GM18511 (cell line): Measurements from ENCODE around the gene ASXL2.
"Not testable (repeated sequence)": the region's sequence is repeated elsewhere in the genome, so short reads cannot be mapped to it uniquely, and the experiment has no call there.

Experiments used
- ATAC-seq: cut with Tn5 transposase; IDR thresholded peaks from one replicate; pipeline ENCODE4 v1.9.1; 2021; ENCODE audit warnings: mild to moderate bottlenecking, moderate library complexity; ENCODE audit not compliant: unreplicated experiment

Gene ASXL2

GRCh38 chr2:25838152-25838756 lies 40.0 kb downstream of the ASXL2 start:
- ATAC-seq, result no peak

- no peak for ATAC-seq
Observed at GRCh38 chr2:25835906-25836305, 42.4 kb downstream of the ASXL2 start.

GRCh38 chr2:25833566-25833965 lies 44.7 kb downstream of the ASXL2 start:
- ATAC-seq, result no peak

- no peak for ATAC-seq
Observed at GRCh38 chr2:25832897-25833296, 45.4 kb downstream of the ASXL2 start.

GRCh38 chr2:25831746-25832449 lies 46.4 kb downstream of the ASXL2 start:
- no peak for ATAC-seq

GRCh38 chr2:25829828-25830227 lies 48.5 kb downstream of the ASXL2 start:
- ATAC-seq, result no peak

GRCh38 chr2:25829377-25829704 lies 48.9 kb downstream of the ASXL2 start:
- ATAC-seq, result no peak

GRCh38 chr2:25828532-25829376 lies 49.5 kb downstream of the ASXL2 start:
- not testable (repeated sequence) for ATAC-seq

- no peak for ATAC-seq
Observed at GRCh38 chr2:25825238-25825637, 53.0 kb downstream of the ASXL2 start.

- no peak for ATAC-seq
Observed at GRCh38 chr2:25824718-25825117, 53.6 kb downstream of the ASXL2 start.

GRCh38 chr2:25824216-25824615 lies 54.1 kb downstream of the ASXL2 start:
- no peak for ATAC-seq

GRCh38 chr2:25822190-25823117 lies 55.8 kb downstream of the ASXL2 start:
- ATAC-seq, result no peak

- ATAC-seq, result no peak
Observed at GRCh38 chr2:25821225-25822056, 56.8 kb downstream of the ASXL2 start.

- no peak for ATAC-seq
Observed at GRCh38 chr2:25819597-25820039, 58.7 kb downstream of the ASXL2 start.

GRCh38 chr2:25817630-25818029 lies 60.7 kb downstream of the ASXL2 start:
- no peak for ATAC-seq

GRCh38 chr2:25817006-25817405 lies 61.3 kb downstream of the ASXL2 start:
- no peak for ATAC-seq

GRCh38 chr2:25816249-25816648 lies 62.0 kb downstream of the ASXL2 start:
- ATAC-seq, result no peak

- no peak for ATAC-seq
Observed at GRCh38 chr2:25814681-25815080, 63.6 kb downstream of the ASXL2 start.

GRCh38 chr2:25810428-25810827 lies 67.9 kb downstream of the ASXL2 start:
- ATAC-seq, result no peak

- no peak for ATAC-seq
Observed at GRCh38 chr2:25809646-25810045, 68.6 kb downstream of the ASXL2 start.
